Measurements from ENCODE around the gene LRRC75A.

LRRC75A gene

DNA sequence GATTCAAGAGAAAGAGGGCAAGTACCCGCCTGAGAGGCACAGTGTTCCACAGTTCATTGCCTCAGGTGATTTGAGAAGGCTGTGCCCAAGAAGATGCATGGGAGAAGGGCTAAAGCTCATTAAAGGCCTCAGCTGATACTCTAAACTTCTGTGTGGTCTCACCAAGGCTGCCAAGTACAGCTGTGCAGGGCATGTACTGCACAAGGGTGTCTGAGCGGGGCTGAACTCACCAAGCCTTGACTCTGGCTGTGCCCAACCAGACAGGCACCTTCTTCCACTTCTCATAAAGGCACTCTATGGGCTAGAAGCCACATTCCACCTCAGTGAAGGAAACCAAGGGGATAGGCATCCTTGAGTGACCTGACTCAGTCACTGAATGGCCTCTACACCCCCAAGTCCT is 12.7 kb downstream of the LRRC75A start:
- Histone ChIP-seq H3K4me1 (ENCODE audit: control insufficient read depth in 1 of 2, insufficient read depth in 2 of 2, low read length in 2 of 2) (peaks cover 0 to 12% of the 10 kb centered on the region in 2 donors), H3K27me3 (ENCODE audit: low read depth, low read length) (no peaks in the 10 kb centered on the region), H3K4me3 (ENCODE audit: low read depth in 1 of 2, low read length in 2 of 2) (no peak overlapping the region), H3K27ac (ENCODE audit: low read length) (no peak overlapping the region), H3K36me3 (ENCODE audit: control insufficient read depth in 1 of 2, insufficient read depth in 2 of 2, low read length in 2 of 2) (no peaks in the 10 kb centered on the region), H3K9me3 (ENCODE audit: control insufficient read depth in 1 of 2, low read length in 2 of 2) (no peaks in the 10 kb centered on the region)

DNA sequence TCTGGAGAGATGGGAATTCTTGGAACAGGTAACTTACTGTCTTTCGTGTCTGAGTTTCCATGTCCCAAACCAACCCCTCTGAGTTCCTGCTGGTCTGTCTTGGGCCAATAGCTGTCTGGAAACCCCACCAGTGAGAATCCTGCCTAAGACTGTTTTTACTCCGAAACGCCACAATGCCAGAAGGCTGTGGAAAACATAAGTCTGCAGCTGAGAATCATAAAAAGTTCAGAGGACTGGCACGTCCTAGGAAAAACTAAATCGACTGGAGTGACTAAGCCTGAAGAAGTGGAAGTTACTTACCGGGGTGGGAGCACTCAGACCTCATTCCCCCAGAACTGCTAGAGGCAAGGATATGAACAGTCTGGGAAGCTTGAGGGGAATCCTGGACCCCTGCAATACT is 13.3 kb downstream of the LRRC75A start:
- Histone ChIP-seq H3K9me3 (ENCODE audit: control insufficient read depth in 1 of 2, low read length in 2 of 2) (no peaks in the 10 kb centered on the region), H3K27ac (ENCODE audit: low read length) (no peak overlapping the region), H3K27me3 (ENCODE audit: low read depth, low read length) (no peaks in the 10 kb centered on the region), H3K36me3 (ENCODE audit: control insufficient read depth in 1 of 2, insufficient read depth in 2 of 2, low read length in 2 of 2) (no peaks in the 10 kb centered on the region), H3K4me3 (ENCODE audit: low read depth in 1 of 2, low read length in 2 of 2) (no peak overlapping the region), H3K4me1 (ENCODE audit: control insufficient read depth in 1 of 2, insufficient read depth in 2 of 2, low read length in 2 of 2) (peaks cover 0 to 12% of the 10 kb centered on the region in 2 donors)

GRCh38 chr17:16477666-16478065 is 14.3 kb downstream of the LRRC75A start:
- H3K27me3 ChIP-seq (ENCODE audit: low read depth, low read length): no peaks in the 10 kb centered on the region
- H3K4me3 ChIP-seq (ENCODE audit: low read depth in 1 of 2, low read length in 2 of 2): no peak overlapping the region
- peaks cover 0 to 12% of the 10 kb centered on the region in 2 donors for H3K4me1 ChIP-seq (ENCODE audit: control insufficient read depth in 1 of 2, insufficient read depth in 2 of 2, low read length in 2 of 2)
- H3K36me3 ChIP-seq (ENCODE audit: control insufficient read depth in 1 of 2, insufficient read depth in 2 of 2, low read length in 2 of 2): no peaks in the 10 kb centered on the region
- no peaks in the 10 kb centered on the region for H3K9me3 ChIP-seq (ENCODE audit: control insufficient read depth in 1 of 2, low read length in 2 of 2)
- peak overlapping the region; percentile 39 for H3K27ac ChIP-seq (ENCODE audit: low read length)

DNA sequence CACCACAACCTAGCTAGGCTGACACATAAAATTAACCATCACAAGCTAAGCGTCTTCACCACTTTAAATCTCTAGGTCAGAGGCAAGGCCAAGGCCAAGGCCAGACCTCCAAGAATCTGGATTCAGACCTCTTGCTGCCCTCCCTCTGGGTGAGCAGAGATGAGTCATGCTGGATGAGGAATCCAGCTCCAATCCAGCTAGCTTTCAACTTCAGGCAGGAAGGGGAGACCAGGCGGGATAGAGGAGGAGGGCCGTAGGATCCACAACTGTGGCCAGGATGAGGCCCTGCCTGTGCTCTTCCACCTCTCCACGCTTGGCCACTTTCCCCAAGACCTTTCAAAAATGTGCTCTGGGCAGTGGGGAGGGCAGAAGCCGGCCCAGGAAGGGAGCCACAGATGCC is 14.7 kb downstream of the LRRC75A start:
- Histone ChIP-seq H3K27me3 (ENCODE audit: low read depth, low read length) (no peaks in the 10 kb centered on the region), H3K4me3 (ENCODE audit: low read depth in 1 of 2, low read length in 2 of 2) (no peak overlapping the region), H3K27ac (ENCODE audit: low read length) (peak overlapping the region; percentile 39), H3K9me3 (ENCODE audit: control insufficient read depth in 1 of 2, low read length in 2 of 2) (no peaks in the 10 kb centered on the region), H3K4me1 (ENCODE audit: control insufficient read depth in 1 of 2, insufficient read depth in 2 of 2, low read length in 2 of 2) (peaks cover 3 to 12% of the 10 kb centered on the region in 2 donors), H3K36me3 (ENCODE audit: control insufficient read depth in 1 of 2, insufficient read depth in 2 of 2, low read length in 2 of 2) (no peaks in the 10 kb centered on the region)

- peaks cover 7 to 16% of the 10 kb centered on the region in 2 donors for H3K4me1 ChIP-seq (ENCODE audit: control insufficient read depth in 1 of 2, insufficient read depth in 2 of 2, low read length in 2 of 2)
- H3K27ac ChIP-seq (ENCODE audit: low read length): no peak overlapping the region
These were observed 16.8 kb downstream of the LRRC75A start for GRCh38 chr17:16475179-16475704.

GRCh38 chr17:16474012-16474725 is 17.8 kb downstream of the LRRC75A start:
- no peak overlapping the region for H3K27ac ChIP-seq (ENCODE audit: low read length)
- no peak overlapping the region for H3K4me3 ChIP-seq (ENCODE audit: low read depth in 1 of 2, low read length in 2 of 2)
- no peaks in the 10 kb centered on the region for H3K9me3 ChIP-seq (ENCODE audit: control insufficient read depth in 1 of 2, low read length in 2 of 2)
- H3K4me1 ChIP-seq (ENCODE audit: control insufficient read depth in 1 of 2, insufficient read depth in 2 of 2, low read length in 2 of 2): peaks cover 12 to 23% of the 10 kb centered on the region in 2 donors
- no peaks in the 10 kb centered on the region for H3K36me3 ChIP-seq (ENCODE audit: control insufficient read depth in 1 of 2, insufficient read depth in 2 of 2, low read length in 2 of 2)
- H3K27me3 ChIP-seq (ENCODE audit: low read depth, low read length): no peaks in the 10 kb centered on the region

More at GRCh38 chr17:16475179-16475704, 16.8 kb downstream of the LRRC75A start:
- no peaks in the 10 kb centered on the region for H3K27me3 ChIP-seq (ENCODE audit: low read depth, low read length)
- H3K4me3 ChIP-seq (ENCODE audit: low read depth in 1 of 2, low read length in 2 of 2): no peak overlapping the region
- H3K9me3 ChIP-seq (ENCODE audit: control insufficient read depth in 1 of 2, low read length in 2 of 2): no peaks in the 10 kb centered on the region
- no peaks in the 10 kb centered on the region for H3K36me3 ChIP-seq (ENCODE audit: control insufficient read depth in 1 of 2, insufficient read depth in 2 of 2, low read length in 2 of 2)

- H3K36me3 ChIP-seq (ENCODE audit: control insufficient read depth in 1 of 2, insufficient read depth in 2 of 2, low read length in 2 of 2): no peaks in the 10 kb centered on the region
- H3K27ac ChIP-seq (ENCODE audit: low read length): no peak overlapping the region
- no peak overlapping the region for H3K4me3 ChIP-seq (ENCODE audit: low read depth in 1 of 2, low read length in 2 of 2)
- H3K4me1 ChIP-seq (ENCODE audit: control insufficient read depth in 1 of 2, insufficient read depth in 2 of 2, low read length in 2 of 2): peaks cover 12 to 22% of the 10 kb centered on the region in 2 donors
- no peaks in the 10 kb centered on the region for H3K27me3 ChIP-seq (ENCODE audit: low read depth, low read length)
- no peaks in the 10 kb centered on the region for H3K9me3 ChIP-seq (ENCODE audit: control insufficient read depth in 1 of 2, low read length in 2 of 2)
These were observed 18.7 kb downstream of the LRRC75A start for GRCh38 chr17:16473044-16474011.

GRCh38 chr17:16472539-16472938 is 19.5 kb downstream of the LRRC75A start:
- H3K9me3 ChIP-seq (ENCODE audit: control insufficient read depth in 1 of 2, low read length in 2 of 2): no peaks in the 10 kb centered on the region
- no peak overlapping the region for H3K27ac ChIP-seq (ENCODE audit: low read length)
- H3K4me1 ChIP-seq (ENCODE audit: control insufficient read depth in 1 of 2, insufficient read depth in 2 of 2, low read length in 2 of 2): peaks cover 12 to 14% of the 10 kb centered on the region in 2 donors
- H3K27me3 ChIP-seq (ENCODE audit: low read depth, low read length): no peaks in the 10 kb centered on the region
- H3K36me3 ChIP-seq (ENCODE audit: control insufficient read depth in 1 of 2, insufficient read depth in 2 of 2, low read length in 2 of 2): no peaks in the 10 kb centered on the region
- no peak overlapping the region for H3K4me3 ChIP-seq (ENCODE audit: low read depth in 1 of 2, low read length in 2 of 2)

- H3K4me1 ChIP-seq (ENCODE audit: control insufficient read depth in 1 of 2, insufficient read depth in 2 of 2, low read length in 2 of 2): peaks cover 11 to 12% of the 10 kb centered on the region in 2 donors
- no peaks in the 10 kb centered on the region for H3K27me3 ChIP-seq (ENCODE audit: low read depth, low read length)
- H3K27ac ChIP-seq (ENCODE audit: low read length): no peak overlapping the region
- no peaks in the 10 kb centered on the region for H3K9me3 ChIP-seq (ENCODE audit: control insufficient read depth in 1 of 2, low read length in 2 of 2)
- no peak overlapping the region for H3K4me3 ChIP-seq (ENCODE audit: low read depth in 1 of 2, low read length in 2 of 2)
- H3K36me3 ChIP-seq (ENCODE audit: control insufficient read depth in 1 of 2, insufficient read depth in 2 of 2, low read length in 2 of 2): no peaks in the 10 kb centered on the region
These were observed 20.7 kb downstream of the LRRC75A start for GRCh38 chr17:16471295-16471694.

- Histone ChIP-seq H3K36me3 (ENCODE audit: control insufficient read depth in 1 of 2, insufficient read depth in 2 of 2, low read length in 2 of 2) (no peaks in the 10 kb centered on the region), H3K9me3 (ENCODE audit: control insufficient read depth in 1 of 2, low read length in 2 of 2) (no peaks in the 10 kb centered on the region), H3K27me3 (ENCODE audit: low read depth, low read length) (no peaks in the 10 kb centered on the region), H3K4me3 (ENCODE audit: low read depth in 1 of 2, low read length in 2 of 2) (peak overlapping the region in 1 of 2 donors; percentile 19), H3K4me1 (ENCODE audit: control insufficient read depth in 1 of 2, insufficient read depth in 2 of 2, low read length in 2 of 2) (peaks cover 11 to 12% of the 10 kb centered on the region in 2 donors), H3K27ac (ENCODE audit: low read length) (peak overlapping the region; percentile 36)
These were observed 21.7 kb downstream of the LRRC75A start for GRCh38 chr17:16470265-16470664.

- H3K9me3 ChIP-seq (ENCODE audit: control insufficient read depth in 1 of 2, low read length in 2 of 2): no peaks in the 10 kb centered on the region
- no peak overlapping the region for H3K27ac ChIP-seq (ENCODE audit: low read length)
- no peaks in the 10 kb centered on the region for H3K36me3 ChIP-seq (ENCODE audit: control insufficient read depth in 1 of 2, insufficient read depth in 2 of 2, low read length in 2 of 2)
- no peaks in the 10 kb centered on the region for H3K27me3 ChIP-seq (ENCODE audit: low read depth, low read length)
- no peak overlapping the region for H3K4me3 ChIP-seq (ENCODE audit: low read depth in 1 of 2, low read length in 2 of 2)
- H3K4me1 ChIP-seq (ENCODE audit: control insufficient read depth in 1 of 2, insufficient read depth in 2 of 2, low read length in 2 of 2): peaks cover 12 to 16% of the 10 kb centered on the region in 2 donors
These were observed 23.5 kb downstream of the LRRC75A start for GRCh38 chr17:16468428-16468992.
